KBM-7 (cell line): Measurements from ENCODE around the gene ASPSCR1.

ENCODE experiments used
- DNase-seq: peaks from one replicate; pipeline ENCODE4 v3.0.0-alpha.2; 2015
- in situ Hi-C: fragments of 300-500 bp; cut with MboI; formaldehyde crosslinking; loops from 2 replicates; pipeline ENCODE4 v1.14.3; 2020; ENCODE audit warnings: low sequenced_read_pairs, low pct_unique_long_range_greater_than_20kb, mixed read lengths

Gene ASPSCR1

GRCh38 chr17:82007228-82007494 is 29.7 kb downstream of the ASPSCR1 start:
- no peak for DNase-seq
- in situ Hi-C loops, result no loop called here

GRCh38 chr17:82007495-82008257 is 30.2 kb downstream of the ASPSCR1 start:
- in situ Hi-C loops, result no loop called here
- no peak for DNase-seq

GRCh38 chr17:82008258-82008940 is 31.0 kb downstream of the ASPSCR1 start:
- no peak for DNase-seq
- in situ Hi-C loops, result no loop called here

GRCh38 chr17:82008941-82009405 is 31.5 kb downstream of the ASPSCR1 start:
- in situ Hi-C loops, result no loop called here
- DNase-seq, result no peak

GRCh38 chr17:82009413-82009812 is 32.0 kb downstream of the ASPSCR1 start:
- DNase-seq, result no peak
- in situ Hi-C loops, result no loop called here

- DNase-seq, result no peak
- in situ Hi-C loops, result no loop called here
Measured at GRCh38 chr17:82010575-82011525, 33.4 kb downstream of the ASPSCR1 start.

- DNase-seq, result no peak
- in situ Hi-C loops, result no loop called here
Measured at GRCh38 chr17:82011617-82012187, 34.3 kb downstream of the ASPSCR1 start.

GRCh38 chr17:82012261-82012639 is 34.8 kb downstream of the ASPSCR1 start:
- in situ Hi-C loops, result no loop called here
- DNase-seq, result no peak

- no peak for DNase-seq
- in situ Hi-C loops, result no loop called here
Measured at GRCh38 chr17:82012640-82013295, 35.3 kb downstream of the ASPSCR1 start.

- in situ Hi-C loops, result no loop called here
- no peak for DNase-seq
Measured at GRCh38 chr17:82013341-82013740, 35.9 kb downstream of the ASPSCR1 start.

- DNase-seq, result no peak
- in situ Hi-C loops, result no loop called here
Measured at GRCh38 chr17:82013772-82014321, 36.4 kb downstream of the ASPSCR1 start.

GRCh38 chr17:82014432-82014831 is 37.0 kb downstream of the ASPSCR1 start:
- no peak for DNase-seq
- in situ Hi-C loops, result no loop called here

GRCh38 chr17:82014971-82015310 is 37.5 kb downstream of the ASPSCR1 start:
- in situ Hi-C loops, result no loop called here
- no peak for DNase-seq

GRCh38 chr17:82015311-82015971 is 38.0 kb downstream of the ASPSCR1 start:
- no peak for DNase-seq
- in situ Hi-C loops, result no loop called here

- in situ Hi-C loops, result no loop called here
- no peak for DNase-seq
Measured at GRCh38 chr17:82016061-82016874, 38.8 kb downstream of the ASPSCR1 start.

- in situ Hi-C loops, result no loop called here
Measured at GRCh38 chr17:82016875-82017459, 39.5 kb downstream of the ASPSCR1 start.

GRCh38 chr17:82017612-82018151 is 40.3 kb downstream of the ASPSCR1 start:
- in situ Hi-C loops, result no loop called here
- DNase-seq, result no peak

More at GRCh38 chr17:82016875-82017459, 39.5 kb downstream of the ASPSCR1 start:
- DNase-seq, result no peak
